HG02970 (cell line): ENCODE data around the gene ZNF697.
A peak's percentile ranks its signal among the peaks of the same experiment; 100 is the strongest.
"Not testable (repeated sequence)": the region's sequence is repeated elsewhere in the genome, so short reads cannot be mapped to it uniquely, and the experiment has no call there.

Experiments
- ATAC-seq: cut with Tn5 transposase; IDR thresholded peaks from one replicate; pipeline ENCODE4 v1.9.1; 2021; ENCODE audit warnings: mild to moderate bottlenecking, moderate library complexity, moderate number of reproducible peaks; ENCODE audit not compliant: unreplicated experiment, low FRiP score

Gene ZNF697

GRCh38 chr1:119647734-119648619, at the start of gene ZNF697:
TSS of gene ZNF697 (minus strand) at chr1:119648266. CDS start at chr1:119626100, 22,166 bp downstream.
- peak; percentile 44 for ATAC-seq

- no peak for ATAC-seq
These were observed 49.5 kb upstream of the ZNF697 start for GRCh38 chr1:119697598-119697997.

- not testable (repeated sequence) for ATAC-seq
These were observed 48.8 kb upstream of the ZNF697 start for GRCh38 chr1:119696863-119697262.

GRCh38 chr1:119689511-119689910, 41.4 kb upstream of the ZNF697 start:
- ATAC-seq: no peak

GRCh38 chr1:119688810-119689209, 40.7 kb upstream of the ZNF697 start:
- no peak for ATAC-seq

- no peak for ATAC-seq
These were observed 39.5 kb upstream of the ZNF697 start for GRCh38 chr1:119687434-119688079.

GRCh38 chr1:119686661-119687060, 38.6 kb upstream of the ZNF697 start:
- no peak for ATAC-seq

- ATAC-seq: no peak
These were observed 35.8 kb upstream of the ZNF697 start for GRCh38 chr1:119683893-119684292.

- ATAC-seq: no peak
These were observed 34.1 kb upstream of the ZNF697 start for GRCh38 chr1:119682141-119682540.

GRCh38 chr1:119681560-119681959, 33.5 kb upstream of the ZNF697 start:
- no peak for ATAC-seq

- ATAC-seq: no peak
These were observed 32.7 kb upstream of the ZNF697 start for GRCh38 chr1:119680723-119681122.

GRCh38 chr1:119680193-119680592, 32.1 kb upstream of the ZNF697 start:
- no peak for ATAC-seq

GRCh38 chr1:119679223-119679622, 31.2 kb upstream of the ZNF697 start:
- no peak for ATAC-seq

- no peak for ATAC-seq
These were observed 28.6 kb upstream of the ZNF697 start for GRCh38 chr1:119676571-119677206.

GRCh38 chr1:119675349-119676345, 27.6 kb upstream of the ZNF697 start:
- peak; percentile 66 for ATAC-seq

- no peak for ATAC-seq
These were observed 26.8 kb upstream of the ZNF697 start for GRCh38 chr1:119674835-119675289.

GRCh38 chr1:119674111-119674526, 26.1 kb upstream of the ZNF697 start:
- no peak for ATAC-seq

GRCh38 chr1:119673171-119673940, 25.3 kb upstream of the ZNF697 start:
- no peak for ATAC-seq

- ATAC-seq: no peak
These were observed 22.8 kb upstream of the ZNF697 start for GRCh38 chr1:119670898-119671297.
